GM18517 (cell line): Measurements from ENCODE around the gene CLCN6.

Experiments
- ATAC-seq: cut with Tn5 transposase; IDR thresholded peaks from one replicate; pipeline ENCODE4 v1.9.1; 2021; ENCODE audit warnings: mild to moderate bottlenecking, moderate library complexity; ENCODE audit not compliant: unreplicated experiment

CLCN6 gene

DNA sequence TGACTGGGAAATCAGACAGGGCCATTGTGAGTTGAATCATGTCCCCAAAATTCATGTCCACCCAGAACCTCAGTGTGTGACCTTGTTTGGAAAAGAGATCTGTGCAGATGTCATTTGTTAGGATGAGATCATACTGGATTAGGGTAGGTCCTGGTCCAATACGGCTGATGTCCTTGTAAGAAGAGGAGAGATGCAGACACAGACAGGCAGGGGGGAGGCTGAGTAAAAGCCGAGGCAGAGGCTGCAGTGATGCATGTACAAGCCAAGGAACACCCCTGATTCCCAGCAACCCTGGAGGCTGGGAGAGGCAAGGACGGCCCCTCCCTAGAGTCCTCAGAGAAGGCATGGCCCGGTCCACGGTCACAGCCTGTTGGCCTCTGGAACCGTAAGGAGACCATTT is 68.6 kb downstream of the CLCN6 start:
- ATAC-seq = no peak

DNA sequence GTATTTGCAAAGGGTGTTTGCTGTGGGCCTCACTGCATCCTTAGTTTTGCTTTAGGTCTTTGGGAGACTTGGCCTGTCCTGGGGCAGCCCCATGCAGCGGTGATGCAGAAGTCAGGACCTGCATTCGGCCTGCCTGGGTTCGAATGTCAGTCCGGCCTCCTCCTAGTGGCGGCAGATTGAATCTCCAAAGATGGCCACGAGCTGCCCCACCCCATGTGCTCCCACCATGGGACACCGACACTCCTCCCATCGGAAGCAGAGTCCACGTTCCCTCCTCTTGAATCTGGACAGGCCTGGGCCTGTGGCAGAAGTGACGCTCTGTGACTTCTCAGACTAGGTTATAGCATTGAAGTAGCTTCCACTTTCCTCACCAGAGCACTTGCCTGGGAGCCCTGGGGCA is 69.1 kb downstream of the CLCN6 start:
- no peak for ATAC-seq

DNA sequence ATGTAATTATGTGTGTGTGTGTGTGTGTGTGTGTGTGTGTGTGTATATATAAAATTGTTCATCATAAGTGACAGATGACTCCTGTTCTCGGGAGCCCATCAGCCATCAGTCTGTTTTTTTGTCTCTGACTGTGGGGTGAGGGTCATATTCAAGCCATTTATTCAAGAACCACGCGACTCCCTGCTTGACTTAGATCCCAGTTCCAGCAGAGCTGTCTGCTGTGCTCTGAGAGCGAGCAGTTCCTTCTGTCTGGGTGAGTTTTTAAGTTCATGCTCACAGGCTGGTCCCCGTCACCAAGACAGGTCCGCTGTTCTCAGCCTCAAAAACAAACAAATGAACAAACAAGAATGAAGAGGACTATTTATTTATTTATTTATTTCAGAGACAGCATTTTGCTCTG is 71.1 kb downstream of the CLCN6 start:
- ATAC-seq = no peak

DNA sequence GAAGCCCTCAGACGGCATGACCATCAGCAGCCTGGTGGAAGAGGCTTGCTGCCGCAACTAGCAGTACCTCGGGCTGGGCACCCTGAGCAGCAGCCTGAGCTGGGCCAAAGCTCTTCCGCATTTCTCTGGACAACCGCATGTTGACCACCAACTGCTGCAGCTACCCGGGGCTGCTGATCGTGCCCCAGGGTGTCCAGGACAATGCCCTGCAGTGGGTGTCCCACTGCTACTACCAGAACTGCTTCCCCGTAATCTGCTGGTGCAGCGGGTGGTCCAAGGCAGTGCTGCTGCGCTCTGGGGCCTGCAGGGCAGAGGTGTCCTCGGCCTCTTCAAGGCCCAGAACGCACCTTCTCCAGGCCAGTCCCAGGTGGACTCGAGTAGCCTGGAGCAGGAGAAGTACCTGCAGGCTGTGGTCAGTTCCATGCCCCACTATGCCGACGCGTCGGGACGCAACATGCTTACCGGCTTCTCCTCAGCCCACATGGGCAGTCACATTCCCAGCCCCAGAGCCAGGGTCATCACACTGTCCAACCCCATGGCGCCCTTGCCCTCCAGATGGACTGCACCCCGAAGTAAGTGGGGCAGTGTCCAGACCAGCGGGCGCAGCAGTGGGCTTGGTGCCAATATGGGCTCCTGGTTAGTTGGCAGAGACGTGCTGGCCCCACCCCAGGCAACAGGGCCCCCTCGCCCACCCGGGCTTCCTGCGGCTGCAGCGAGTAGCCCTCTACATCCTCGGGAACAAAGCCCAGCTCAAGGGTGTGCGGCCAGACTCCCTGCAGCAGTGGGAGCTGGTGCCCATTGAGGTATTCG is 72.3 kb downstream of the CLCN6 start:
- no peak for ATAC-seq

DNA sequence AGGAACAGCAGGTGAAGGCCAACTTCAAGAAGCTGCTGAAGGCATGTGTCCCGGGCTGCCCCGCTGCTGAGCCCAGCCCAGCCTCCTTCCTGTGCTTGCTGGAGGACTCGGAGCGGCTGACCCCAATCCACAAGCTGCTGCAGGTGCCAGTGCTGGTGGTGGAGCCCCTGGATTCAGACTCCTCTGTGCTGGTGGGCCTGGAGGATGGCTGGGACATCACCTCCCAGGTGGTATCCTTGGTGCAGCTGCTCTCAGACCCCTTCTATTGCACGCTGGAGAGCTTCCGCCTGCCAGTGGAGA is 72.8 kb downstream of the CLCN6 start:
- ATAC-seq = no peak

DNA sequence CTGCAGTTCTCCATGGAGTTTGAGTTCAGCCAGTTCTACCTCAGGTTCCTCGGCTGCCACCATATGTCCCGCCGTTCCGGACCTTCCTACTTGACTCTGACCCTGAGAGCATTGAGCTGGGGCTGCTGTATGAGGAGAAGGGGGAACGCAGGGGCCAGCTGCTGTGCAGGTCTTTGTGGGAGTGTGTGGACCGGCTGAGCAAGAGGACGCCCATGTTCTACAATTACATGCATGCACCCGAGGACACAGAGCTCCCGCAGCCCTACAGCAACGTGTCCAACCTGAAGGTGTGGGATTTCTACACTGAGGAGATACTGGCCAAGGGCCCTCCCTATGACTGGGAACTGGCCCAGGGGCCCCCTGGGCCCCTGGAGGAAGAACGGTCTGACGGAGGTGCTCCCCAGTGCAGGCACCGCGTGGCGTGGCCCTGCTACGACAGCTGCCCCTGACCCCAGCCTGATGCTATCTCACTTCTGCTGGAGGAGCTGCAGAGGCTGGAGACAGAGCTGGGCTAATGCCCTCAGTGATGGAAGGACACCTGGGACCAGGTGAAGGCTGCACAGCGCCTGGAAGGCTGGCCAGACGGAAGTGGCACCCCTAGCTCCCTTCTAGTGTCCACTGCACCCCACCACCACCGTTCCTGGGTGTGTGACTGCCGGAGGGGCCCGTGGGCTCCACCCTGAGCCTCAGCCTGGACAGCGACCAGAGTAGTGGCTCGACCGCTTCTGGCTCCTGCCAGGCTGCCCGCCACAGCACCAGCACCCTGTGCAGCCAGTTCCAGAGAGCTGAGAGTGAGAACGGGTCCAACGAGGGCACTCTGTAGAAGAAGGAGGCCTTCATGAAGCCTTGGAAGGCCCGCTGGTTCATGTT is 73.6 kb downstream of the CLCN6 start:
- ATAC-seq = no peak

DNA sequence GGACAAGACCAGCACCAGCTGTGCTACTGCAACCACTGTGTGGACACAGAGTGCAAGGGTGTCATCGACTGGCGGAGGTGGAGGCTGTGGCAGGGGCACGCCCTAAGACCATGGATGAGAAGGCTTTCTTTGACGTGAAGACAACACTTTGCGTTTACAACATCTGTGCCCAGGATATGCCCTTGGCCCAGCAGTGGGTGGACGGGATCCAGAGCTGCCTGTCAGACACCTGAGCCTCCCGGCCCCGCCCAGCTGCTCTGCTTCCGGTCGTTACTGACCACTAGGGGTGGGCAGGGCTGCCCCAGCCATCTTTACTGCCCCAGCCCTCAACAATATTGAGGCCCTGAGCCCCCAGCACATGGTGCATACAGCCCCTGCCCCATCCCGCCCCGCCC is 74.2 kb downstream of the CLCN6 start:
- no peak for ATAC-seq

DNA sequence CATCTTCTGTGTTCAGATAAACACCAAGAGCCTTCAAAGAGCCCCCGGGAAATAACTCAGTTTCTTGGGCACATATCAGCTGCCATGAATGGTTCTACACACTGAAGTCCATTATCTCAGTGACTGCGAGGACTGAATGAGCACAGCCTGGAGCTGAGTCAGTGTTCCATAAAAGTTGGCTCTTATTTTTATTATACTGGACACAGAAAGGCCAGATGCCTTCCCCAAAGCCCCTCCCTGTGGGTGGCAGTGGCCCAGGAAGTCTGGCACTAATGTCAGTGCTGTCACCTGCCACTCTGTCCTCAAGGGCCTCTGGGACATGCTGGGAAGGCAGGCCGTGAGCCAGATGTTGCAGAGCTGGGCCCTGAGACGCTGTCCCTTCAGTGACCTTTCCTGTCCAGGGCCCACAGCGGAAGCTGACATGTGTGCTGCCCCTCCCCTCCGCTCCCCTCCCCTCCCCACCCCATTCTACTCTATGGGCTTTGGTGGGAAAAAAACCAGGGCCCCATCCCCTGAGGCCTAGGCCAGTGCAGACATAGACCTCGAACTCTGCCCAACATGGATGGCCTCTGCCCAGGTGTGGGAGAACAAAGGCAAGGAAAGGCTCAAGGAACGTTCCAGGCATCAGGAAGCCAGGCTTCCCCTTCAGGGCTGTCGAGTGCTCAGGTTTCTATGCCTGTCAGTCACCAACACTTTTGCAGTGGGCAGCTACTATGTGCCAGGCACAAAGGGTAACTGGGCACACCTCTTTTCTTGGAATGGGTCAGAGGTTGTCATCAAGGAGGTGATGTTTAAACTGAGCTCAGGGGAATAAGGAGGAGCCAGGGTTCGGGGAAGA is 75.1 kb downstream of the CLCN6 start:
- no peak for ATAC-seq

DNA sequence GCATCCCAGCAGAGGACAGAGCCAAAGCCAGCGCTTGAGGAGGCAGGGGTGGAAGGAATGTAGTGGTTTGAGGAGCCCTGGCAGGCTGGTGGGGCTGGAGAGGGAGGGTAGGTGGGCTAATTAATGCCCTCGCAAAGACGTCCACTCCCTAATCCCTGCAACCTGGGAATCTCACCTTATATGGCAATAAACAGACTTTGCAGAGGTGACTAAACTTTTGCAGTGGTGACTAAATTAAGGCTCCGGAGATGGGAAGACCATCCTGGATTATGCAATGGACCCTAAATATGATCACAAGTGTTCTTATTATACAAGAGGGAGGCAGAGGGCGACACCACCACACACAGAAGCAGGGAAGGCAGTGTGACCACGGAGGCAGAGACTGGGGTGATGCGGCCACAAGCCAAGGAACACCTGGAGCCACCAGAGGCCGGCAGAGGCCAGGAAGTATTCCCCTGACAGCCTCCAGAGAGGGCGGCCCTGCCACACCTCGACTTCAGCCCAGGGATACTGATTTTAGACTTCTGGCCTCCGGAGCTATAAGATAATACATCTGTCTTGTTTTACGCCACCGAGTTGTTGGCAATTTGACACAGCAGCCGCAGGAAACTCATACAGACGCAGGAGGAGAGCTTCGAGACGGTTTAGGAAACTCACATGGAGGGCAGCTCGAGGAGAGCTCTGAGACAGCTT is 75.9 kb downstream of the CLCN6 start:
- no peak for ATAC-seq

DNA sequence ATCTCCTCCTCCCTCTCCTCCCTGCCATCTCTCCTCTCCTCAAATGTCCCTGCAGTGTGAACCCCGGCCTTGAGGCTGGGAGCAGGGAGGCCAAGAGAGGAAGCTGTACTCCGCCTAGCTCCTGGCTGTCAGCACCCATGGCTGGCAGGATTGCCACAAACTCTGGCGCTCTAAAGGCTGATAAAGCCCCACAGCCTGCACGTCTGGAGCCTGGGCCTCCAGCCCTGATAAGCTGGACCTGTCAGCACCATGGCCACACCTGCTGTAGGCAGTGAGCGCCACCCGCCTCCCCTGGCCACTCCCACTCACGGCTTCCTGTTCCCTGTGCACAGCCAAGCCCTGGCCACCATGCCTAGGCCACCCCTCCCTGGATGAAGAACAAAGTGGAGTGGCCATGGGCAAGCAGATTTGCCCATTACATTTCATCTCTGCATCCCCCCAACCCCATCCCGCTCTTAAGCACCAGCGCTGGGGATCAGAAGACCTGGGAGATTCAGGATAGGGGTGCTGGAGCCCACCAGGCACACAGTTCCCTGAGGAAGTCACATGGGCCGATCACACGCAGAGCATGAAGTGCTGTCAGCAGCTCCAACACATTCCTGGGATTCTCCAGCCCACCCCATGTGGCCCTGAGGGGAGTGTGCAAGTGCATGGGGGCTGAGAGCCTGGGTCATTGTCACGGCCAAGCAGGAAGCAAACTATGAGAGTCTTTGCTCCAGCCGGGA is 77.0 kb downstream of the CLCN6 start:
- no peak for ATAC-seq

DNA sequence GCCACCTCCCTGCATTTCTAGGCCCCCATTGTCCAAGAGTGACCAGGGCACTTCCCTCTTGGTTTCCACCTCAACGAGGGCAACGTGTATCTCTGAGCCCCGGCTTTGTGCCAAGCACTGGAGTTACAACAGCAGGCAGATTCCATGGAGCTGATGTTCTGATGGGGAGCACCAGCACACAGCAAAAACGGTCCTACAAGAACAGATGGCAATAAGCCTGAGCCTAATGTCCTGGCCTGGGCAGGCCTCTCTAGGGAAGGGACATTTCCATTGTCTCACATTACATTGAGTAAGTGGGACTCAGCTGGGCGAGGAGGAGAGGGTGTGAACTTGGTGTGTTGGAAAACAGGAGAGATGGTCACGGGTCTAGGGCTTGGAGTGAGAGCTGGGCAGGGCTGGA is 79.9 kb downstream of the CLCN6 start:
- ATAC-seq = no peak

DNA sequence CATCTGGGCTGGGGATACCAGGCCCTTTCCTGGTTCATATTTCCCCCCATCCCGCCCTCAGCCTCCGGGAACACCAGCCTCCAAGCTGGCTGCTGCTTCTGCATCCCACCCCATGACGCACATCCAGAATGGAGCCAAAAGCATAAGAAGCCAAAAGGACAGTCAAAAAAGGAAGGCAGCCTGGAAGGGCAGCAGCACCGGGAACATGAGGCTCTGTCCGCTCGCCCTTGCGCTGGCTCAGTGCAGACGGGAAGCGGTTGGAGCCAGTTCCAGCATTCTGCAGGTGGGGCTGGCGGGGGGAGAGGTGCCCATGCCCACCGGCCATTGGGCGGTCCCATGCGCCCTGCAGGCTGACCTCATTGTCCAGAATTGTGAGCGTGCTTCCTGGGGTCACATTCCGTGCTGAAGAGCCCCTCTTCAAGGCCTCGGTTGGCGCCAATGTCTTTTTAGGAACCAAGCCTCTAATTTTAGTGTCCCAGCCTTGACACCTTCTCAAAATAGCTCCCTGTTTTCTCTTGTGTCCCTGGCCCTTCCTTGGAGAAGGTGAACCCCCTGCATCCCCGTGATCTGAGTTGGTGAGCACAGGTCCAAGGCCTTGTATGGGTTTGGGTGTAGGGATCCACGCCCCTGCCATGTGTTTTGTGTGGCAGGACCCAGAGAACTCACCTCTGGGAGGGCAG is 81.1 kb downstream of the CLCN6 start:
- no peak for ATAC-seq

DNA sequence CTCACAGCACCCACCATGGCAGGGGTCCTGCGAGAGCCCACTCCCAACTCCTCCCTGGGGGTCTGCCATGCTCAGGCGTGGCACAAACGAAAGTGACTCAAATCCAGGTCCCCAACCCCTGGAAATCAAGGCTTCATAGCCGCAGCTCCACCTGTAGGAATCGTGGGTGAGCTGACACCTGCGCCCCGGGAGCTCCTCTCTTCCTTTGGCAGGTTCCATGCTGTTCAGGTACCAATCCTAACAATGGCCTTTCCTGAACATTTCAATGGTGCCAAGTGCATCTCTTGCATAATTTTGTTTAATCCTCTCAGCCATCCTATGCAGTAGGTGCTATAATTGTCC is 81.6 kb downstream of the CLCN6 start:
- ATAC-seq = no peak

DNA sequence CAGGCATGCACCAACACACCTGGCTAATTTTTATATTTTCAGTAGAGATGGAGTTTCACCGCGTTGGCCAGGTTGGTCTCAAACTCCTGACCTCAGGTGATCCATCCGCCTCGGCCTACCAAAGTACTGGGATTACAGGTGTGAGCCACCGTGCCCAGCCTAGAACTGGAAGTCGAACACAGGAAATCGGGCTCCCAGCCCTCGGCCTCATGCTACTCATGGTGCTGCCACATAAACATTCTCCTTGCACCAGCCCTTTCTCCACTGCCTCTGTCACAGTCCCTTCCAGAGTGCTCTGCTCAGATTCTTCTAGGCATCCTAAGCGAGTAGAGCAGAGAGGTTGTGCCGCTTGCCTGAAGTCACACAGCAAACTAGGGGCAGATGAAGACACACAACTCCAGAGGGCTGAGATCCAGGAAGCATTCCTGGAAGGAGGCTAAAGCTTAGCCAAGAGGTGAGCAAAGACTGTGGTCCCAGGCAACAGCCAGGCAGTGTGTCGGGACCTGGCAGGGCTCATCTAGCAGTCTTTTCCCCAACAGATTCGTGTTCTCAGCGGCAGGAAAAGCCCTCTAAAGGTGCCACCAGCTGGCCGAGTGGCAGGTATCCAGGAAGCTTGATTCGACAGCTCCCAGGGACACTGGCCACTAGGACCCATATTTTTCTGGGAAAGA is 82.3 kb downstream of the CLCN6 start:
- ATAC-seq = no peak

DNA sequence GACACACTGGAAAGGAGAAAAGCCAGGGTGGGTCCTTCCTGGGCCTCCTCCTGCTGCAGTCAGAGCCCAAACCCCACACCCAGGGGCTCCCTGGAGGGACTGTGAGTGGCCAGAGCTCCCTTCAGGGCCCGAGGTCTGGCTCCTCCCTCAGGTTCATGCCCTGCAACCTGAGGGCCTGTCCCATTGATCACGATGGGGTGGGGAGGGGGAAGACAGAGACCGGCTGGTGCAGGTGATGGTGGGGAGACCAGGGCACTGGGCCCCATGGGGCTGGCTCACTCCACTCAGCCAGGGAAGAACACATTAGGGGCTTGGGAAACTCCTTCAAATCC is 82.9 kb downstream of the CLCN6 start:
- ATAC-seq = no peak

DNA sequence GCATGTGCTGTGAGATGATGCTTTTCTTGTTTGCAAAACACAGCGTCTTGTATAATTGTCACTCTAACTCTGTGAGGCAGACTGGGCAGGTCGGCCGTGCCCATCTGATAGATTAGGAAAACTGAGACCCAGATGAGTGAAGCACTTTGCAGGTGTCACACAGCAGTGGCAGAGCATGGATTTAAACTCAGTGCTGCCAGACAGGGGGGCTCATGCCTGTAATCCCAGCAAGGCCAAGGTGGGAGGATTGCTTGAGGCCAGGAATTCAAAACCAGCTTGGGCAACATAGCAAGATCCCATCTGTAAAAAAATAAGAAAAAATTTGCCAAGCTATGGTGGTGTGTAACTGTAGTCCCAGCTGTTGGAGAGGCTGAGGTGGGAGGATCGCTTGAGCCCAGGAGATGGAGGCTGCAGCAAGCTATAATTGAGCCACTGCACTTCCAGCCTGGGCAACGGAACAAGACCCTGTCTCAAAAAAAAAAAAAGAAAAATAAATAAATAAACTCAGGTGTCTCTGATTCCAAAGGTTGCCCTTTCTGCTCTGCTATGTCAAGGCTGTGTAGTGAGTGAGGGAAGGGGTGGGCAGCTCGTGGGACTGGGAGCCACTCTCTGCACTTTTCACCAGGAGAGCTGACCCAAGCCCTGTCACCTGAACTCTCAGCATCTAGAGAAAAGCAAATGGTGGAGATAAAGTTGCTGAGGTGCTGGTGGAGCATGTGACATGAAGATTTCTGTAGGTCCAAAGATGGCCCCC is 85.6 kb downstream of the CLCN6 start:
- no peak for ATAC-seq
